Measurements from ENCODE around the gene APOC4.

DNA sequence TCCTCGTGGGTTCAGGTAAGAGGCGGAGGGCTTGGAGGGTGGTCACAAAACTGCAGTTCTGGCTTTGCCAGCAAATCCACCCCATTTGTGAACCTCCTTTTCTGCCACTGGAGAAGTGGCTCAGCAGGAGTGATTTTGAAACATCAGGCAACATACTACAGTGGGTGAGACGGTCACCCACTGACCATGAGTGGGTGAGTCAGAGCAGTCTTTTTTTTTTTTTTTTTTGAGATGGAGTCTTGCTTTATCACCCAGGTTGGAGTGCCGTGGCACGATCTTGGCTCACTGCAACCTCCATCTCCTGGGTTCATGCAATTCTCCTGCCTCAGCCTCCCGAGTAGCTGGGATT is 48.0 kb upstream of the APOC4 start:
- TF ChIP-seq, protein P1, sequence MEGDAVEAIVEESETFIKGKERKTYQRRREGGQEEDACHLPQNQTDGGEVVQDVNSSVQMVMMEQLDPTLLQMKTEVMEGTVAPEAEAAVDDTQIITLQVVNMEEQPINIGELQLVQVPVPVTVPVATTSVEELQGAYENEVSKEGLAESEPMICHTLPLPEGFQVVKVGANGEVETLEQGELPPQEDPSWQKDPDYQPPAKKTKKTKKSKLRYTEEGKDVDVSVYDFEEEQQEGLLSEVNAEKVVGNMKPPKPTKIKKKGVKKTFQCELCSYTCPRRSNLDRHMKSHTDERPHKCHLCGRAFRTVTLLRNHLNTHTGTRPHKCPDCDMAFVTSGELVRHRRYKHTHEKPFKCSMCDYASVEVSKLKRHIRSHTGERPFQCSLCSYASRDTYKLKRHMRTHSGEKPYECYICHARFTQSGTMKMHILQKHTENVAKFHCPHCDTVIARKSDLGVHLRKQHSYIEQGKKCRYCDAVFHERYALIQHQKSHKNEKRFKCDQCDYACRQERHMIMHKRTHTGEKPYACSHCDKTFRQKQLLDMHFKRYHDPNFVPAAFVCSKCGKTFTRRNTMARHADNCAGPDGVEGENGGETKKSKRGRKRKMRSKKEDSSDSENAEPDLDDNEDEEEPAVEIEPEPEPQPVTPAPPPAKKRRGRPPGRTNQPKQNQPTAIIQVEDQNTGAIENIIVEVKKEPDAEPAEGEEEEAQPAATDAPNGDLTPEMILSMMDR (IDR thresholded peaks at IDR 0.05; ENCODE audit: low read depth, low read length) = no peak
- no peak for TF ChIP-seq EZH2phosphoT487 (IDR thresholded peaks at IDR 0.05; ENCODE audit: low read depth)

Data from OCI-LY3 (cell line).